Nucleus accumbens (tissue), 56 donors: ENCODE results near the gene ASZ1.

Experiments used
- DNase-seq, 56 donors: peaks; one replicate each; lab custom pipeline; 2025; lab: John Stamatoyannopoulos, UW

The ASZ1 gene

GRCh38 chr7:117403737-117404136 lies 23.6 kb downstream of the ASZ1 start:
- no peak for DNase-seq

GRCh38 chr7:117402109-117402508 lies 25.2 kb downstream of the ASZ1 start:
- no peak for DNase-seq

GRCh38 chr7:117401293-117402002 lies 25.8 kb downstream of the ASZ1 start:
- no peak for DNase-seq

- DNase-seq = no peak
Observed at GRCh38 chr7:117399820-117400422, 27.4 kb downstream of the ASZ1 start.

- DNase-seq = no peak
Observed at GRCh38 chr7:117395743-117396142, 31.6 kb downstream of the ASZ1 start.

GRCh38 chr7:117393781-117394180 lies 33.5 kb downstream of the ASZ1 start:
- DNase-seq = no peak

- DNase-seq = no peak
Observed at GRCh38 chr7:117389871-117390270, 37.4 kb downstream of the ASZ1 start.

GRCh38 chr7:117386110-117386706 lies 41.1 kb downstream of the ASZ1 start:
- no peak for DNase-seq

- no peak for DNase-seq
Observed at GRCh38 chr7:117385363-117386109, 41.8 kb downstream of the ASZ1 start.

GRCh38 chr7:117384688-117385362 lies 42.5 kb downstream of the ASZ1 start:
- no peak for DNase-seq

- DNase-seq = no peak
Observed at GRCh38 chr7:117383483-117384189, 43.7 kb downstream of the ASZ1 start.

GRCh38 chr7:117383046-117383445 lies 44.2 kb downstream of the ASZ1 start:
- DNase-seq = no peak

- DNase-seq = no peak
Observed at GRCh38 chr7:117381362-117381761, 45.9 kb downstream of the ASZ1 start.

GRCh38 chr7:117375380-117375779 lies 51.9 kb downstream of the ASZ1 start:
- DNase-seq = no peak

- no peak for DNase-seq
Observed at GRCh38 chr7:117372073-117372472, 55.2 kb downstream of the ASZ1 start.

- DNase-seq = no peak
Observed at GRCh38 chr7:117364339-117365080, 62.8 kb downstream of the ASZ1 start.

GRCh38 chr7:117362294-117362888 lies 64.9 kb downstream of the ASZ1 start:
- DNase-seq = no peak

- DNase-seq = peak in 23 of 56 donors; percentile 1 to 47 (median 10)
Observed at GRCh38 chr7:117350027-117350426, 77.3 kb downstream of the ASZ1 start.

- DNase-seq = peak in 4 of 56 donors; percentile 3 to 10 (median 6)
Observed at GRCh38 chr7:117349570-117349969, 77.7 kb downstream of the ASZ1 start.
